GM19455 (cell line): ENCODE measurements around the gene FGF18.
A peak's percentile ranks its signal among the peaks of the same experiment; 100 is the strongest.
"Not testable (repeated sequence)": the region's sequence is repeated elsewhere in the genome, so short reads cannot be mapped to it uniquely, and the experiment has no call there.

ENCODE experiments used
- ATAC-seq: cut with Tn5 transposase; IDR thresholded peaks from one replicate; pipeline ENCODE4 v1.9.1; 2021; ENCODE audit not compliant: unreplicated experiment

FGF18 gene

GRCh38 chr5:171398660-171399059 is 20.8 kb upstream of the FGF18 start:
- ATAC-seq = not testable (repeated sequence)

GRCh38 chr5:171400169-171400568 is 19.3 kb upstream of the FGF18 start:
- no peak for ATAC-seq

- no peak for ATAC-seq
Measured at GRCh38 chr5:171401167-171401947, 18.1 kb upstream of the FGF18 start.

- ATAC-seq = not testable (repeated sequence)
Measured at GRCh38 chr5:171402751-171403150, 16.7 kb upstream of the FGF18 start.

GRCh38 chr5:171405615-171406014 is 13.8 kb upstream of the FGF18 start:
- ATAC-seq = no peak

GRCh38 chr5:171407234-171407633 is 12.2 kb upstream of the FGF18 start:
- ATAC-seq = no peak

GRCh38 chr5:171409164-171410136 is 10.0 kb upstream of the FGF18 start:
- no peak for ATAC-seq

GRCh38 chr5:171410181-171410580 is 9.3 kb upstream of the FGF18 start:
- ATAC-seq = no peak

GRCh38 chr5:171412186-171412585 is 7.3 kb upstream of the FGF18 start:
- no peak for ATAC-seq

- ATAC-seq = no peak
Measured at GRCh38 chr5:171413153-171413910, 6.1 kb upstream of the FGF18 start.

GRCh38 chr5:171413993-171414392 is 5.5 kb upstream of the FGF18 start:
- ATAC-seq = not testable (repeated sequence)

GRCh38 chr5:171415115-171415730 is 4.2 kb upstream of the FGF18 start:
- no peak for ATAC-seq

GRCh38 chr5:171416160-171417049 is 3.0 kb upstream of the FGF18 start:
- no peak for ATAC-seq

GRCh38 chr5:171418316-171418981 is 998 bp upstream of the FGF18 start:
- peak; percentile 73 for ATAC-seq

GRCh38 chr5:171419688-171420430 is 412 bp downstream of the FGF18 start:
- ATAC-seq = peak; percentile 36

GRCh38 chr5:171420431-171421241 is 1.2 kb downstream of the FGF18 start:
- ATAC-seq = no peak
